HG03354 (cell line): Measurements from ENCODE around the gene MICAL2.

Experiments
- ATAC-seq: cut with Tn5 transposase; IDR thresholded peaks from one replicate; pipeline ENCODE4 v1.9.1; 2021; ENCODE audit warnings: mild to moderate bottlenecking; ENCODE audit not compliant: unreplicated experiment, poor library complexity, severe bottlenecking

The MICAL2 gene

DNA sequence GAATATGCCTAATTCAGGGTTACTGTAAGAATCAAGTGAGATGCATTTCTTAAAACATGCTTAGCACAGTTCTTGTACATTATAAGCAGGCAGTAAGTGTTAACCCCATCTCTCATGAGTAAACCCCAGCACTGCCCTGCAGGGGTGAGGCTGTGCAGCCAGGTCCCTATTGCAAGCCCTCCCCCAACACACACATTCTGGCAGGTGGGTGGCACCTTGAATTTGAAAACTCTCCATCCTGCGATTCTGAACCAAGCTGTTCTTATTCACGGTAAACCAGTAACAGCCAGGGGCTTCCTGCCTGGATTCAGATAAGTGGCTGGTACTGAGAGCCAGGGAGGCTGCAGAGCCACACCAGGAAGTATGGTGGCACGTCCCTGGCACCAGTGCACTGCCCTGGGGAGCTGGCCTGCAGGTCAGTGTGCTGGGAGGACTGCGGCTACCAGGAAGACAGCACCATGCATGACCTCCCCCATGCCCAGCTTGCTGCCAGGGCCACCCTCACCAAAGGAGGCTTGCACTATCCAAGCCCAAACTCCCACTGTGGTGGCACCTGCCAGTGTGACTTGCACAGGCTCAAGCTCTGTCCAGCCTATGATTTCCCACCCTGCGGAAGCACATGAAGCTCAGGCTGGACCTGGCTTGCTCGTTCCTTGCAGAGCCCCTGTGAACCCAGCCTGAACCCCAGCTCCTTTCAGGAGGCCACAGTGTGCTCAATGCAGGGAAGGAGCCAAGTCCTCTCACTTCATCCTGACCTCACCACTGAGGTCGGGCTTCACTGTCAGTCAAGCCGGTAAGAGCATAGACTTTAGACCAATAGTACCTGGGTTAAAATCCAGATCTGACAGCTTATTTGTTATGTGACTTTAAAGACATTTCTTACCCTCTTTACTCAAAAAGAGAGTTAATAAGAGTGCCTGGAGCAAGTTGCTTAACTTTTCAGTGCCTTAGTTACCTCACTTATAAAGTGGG, 88.1 kb downstream of the MICAL2 start:
- ATAC-seq, result no peak

DNA sequence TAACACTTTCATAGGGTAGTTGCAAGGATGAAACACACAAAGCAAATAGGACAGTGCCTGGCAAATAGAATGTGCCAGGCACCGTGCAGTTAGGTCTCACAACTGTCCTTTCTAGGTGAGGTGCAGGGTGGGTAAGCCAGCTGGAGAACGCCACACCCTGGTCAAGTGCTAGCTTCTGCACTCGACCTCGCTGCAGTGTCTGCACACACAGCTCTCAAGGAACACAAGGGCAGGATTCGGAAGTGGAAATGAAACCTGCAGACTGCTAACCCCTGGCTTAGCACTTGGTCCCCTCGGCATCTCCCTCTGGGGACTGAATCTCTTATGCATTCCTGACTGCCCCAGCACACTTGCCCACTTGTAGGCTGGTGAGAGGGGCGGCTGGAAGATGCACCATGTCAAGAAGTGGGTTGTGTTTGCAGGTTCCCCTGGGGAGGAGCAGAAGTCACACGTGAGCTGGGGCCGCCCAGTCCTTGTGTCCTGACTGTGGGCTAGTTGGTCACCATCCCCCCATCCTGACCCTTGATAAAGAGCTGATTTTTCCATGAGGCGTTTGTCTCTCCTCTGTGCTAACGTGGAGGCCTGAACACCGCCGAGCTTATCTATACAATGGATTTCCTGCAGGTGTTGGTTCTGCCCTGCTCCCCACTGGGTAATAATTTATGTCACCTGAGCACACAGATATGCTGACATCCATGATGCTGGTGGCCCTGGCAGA, 89.0 kb downstream of the MICAL2 start:
- no peak for ATAC-seq

DNA sequence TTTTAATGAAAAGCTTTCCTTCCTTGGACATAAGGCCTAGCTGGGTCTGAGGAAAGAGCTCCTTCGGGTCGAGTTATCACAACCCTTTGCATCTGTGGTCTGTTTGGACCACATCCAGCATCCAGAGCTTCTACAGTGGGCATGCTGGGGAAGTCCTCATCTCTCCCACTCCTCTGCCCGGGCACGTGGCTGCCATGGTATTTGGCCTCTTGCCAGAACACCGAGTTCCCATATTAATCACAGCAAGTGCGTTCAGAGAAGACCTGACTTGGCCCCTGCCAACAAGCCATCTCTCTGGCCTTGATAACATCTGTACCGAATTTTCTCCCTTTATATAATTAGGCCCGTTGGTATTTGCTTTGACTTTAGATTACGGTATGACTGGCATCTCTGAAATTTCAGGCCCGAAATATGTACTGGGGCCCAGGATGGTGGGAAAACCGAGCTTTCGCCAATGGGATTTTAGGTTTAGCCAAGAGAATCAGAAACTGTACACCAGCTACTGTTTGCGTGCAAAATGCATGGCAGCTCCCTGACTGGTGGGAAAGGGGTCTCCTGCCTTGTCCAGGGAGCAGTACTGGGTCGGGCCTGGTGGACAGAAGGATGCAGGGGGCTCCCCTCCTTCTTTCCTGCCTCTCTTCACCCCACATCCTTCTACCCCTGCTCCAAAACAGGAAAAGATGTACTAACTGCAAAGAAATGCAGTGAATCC, 90.0 kb downstream of the MICAL2 start:
- no peak for ATAC-seq

DNA sequence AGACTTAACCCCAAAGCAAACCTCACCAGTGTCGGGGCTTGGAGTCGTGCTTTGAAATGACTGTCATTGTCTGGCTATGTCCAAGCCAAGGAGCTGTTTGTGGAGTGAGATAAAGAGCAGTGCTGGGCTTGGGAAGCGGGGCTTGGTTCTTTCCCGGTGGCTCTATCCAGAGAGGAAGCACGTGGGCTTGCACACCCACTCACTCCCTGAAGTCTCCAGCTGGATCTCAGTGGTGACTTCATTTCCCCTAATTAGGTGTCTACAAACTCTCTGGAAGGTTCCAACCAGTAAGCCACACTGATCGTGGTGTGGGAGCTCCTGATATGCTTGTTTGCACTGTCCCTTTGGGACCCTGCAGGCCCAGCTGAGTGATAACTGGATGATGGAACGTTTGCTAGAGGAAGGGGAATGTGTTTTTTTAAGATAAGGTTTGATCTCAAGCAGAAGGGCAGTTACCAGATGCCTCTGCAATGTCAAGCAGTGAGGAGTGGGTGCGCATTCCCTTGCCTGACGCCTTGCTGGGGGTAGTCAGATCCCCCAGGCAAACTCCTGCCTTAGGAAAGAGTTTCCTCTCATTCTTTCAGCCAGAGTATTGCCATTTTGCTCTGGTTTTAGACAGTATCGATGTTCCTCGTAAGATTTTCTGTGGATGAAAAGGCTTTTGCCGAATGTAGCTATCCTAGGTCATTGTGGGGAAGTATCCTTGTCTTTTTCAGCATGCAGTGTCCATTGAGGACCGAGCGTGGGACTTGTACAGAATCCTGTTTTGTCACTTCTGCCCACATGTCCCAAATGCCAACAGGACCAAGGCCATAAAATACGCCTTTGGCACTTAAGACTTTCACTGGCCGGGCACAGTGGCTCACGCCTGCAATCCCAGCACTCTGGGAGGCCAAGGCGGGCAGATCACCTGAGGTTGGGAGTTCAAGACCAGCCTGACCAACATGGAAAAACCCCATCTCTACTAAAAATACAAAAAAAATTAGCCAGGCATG, 90.9 kb downstream of the MICAL2 start:
- ATAC-seq, result no peak

DNA sequence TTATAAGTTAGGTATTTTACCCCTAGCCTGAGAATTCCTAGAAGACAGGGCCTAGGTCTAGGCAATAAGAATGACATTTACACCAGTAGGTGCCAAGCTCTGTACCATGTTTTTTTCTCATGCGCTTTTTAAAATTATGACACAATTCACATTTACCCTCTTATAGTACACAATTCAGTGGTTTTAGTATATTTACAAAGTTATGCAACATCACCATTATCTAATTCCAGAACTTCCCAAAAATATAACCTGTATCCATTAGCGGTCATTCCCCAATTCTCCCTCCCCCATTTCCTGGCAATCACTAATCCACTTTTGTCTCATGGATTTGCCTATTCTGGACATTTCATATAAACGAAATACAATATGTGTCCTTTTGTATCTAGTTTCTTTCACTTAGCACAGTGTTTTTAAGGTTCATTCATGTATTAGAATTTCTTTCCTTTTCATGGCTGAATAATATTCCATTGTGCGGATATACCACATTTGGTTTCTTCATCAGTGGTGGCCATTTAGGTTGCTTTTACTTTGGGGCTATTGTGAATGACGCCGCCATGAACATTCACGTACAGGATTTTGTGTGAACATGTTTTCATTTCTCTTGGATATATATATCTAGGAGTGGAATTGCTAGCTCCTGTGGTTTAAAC, 92.4 kb downstream of the MICAL2 start:
- ATAC-seq, result no peak

DNA sequence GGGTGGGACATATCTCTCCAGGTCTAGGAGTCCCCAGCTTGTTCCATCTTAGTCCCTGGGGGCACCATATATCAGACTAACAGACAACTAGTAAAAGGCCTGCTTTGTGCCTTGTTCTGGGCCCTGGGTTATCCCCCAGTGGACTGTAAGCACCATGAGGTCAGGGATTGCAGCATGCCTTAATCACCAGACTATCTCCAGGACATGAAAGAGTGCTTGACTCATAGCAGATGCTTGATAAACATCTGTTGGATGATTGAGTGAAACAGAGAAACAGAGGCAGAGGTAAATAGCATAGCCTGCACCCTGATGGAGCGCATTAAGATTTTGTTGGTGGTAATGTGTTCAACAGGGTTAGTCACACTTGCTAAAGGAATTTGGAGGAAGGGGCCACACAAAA, 94.1 kb downstream of the MICAL2 start:
- no peak for ATAC-seq

DNA sequence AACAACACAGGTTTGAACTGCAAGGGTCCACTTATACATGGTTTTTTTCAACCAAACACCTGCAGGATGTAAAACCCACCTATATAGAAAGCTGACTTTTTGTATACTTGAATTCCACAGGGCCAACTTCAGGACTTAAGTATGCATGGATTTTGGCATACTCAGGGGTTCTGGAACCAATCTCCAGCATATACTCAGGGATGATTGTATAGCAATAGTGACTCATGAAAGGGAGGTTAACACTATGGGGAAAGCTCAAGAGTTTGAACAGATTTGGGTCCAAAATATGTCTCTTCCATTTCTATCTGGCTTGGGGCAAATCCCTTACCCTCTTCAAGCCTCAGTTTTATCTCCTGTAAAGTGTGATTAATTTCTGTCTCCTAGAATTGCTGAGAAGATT, 94.9 kb downstream of the MICAL2 start:
- ATAC-seq, result no peak

DNA sequence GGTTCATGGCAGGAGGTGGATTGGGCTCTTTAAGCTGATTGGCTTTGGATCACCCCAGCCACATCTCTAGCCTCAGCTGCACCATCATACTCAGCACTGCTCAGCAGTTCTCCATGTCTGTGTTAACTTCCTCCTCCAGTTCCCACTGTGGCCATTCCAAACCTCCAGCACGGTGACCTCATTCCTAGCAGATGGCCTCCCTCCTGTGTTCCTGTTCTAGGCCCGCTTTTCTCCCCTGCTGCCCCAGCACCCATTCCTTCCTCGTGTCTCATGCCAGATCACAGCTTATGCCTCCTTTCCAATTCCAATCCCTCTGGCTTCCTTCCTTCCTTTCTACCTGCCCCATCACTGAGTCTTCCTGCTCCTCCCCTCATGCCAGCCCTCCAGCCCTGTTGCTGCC, 96.1 kb downstream of the MICAL2 start:
- no peak for ATAC-seq

DNA sequence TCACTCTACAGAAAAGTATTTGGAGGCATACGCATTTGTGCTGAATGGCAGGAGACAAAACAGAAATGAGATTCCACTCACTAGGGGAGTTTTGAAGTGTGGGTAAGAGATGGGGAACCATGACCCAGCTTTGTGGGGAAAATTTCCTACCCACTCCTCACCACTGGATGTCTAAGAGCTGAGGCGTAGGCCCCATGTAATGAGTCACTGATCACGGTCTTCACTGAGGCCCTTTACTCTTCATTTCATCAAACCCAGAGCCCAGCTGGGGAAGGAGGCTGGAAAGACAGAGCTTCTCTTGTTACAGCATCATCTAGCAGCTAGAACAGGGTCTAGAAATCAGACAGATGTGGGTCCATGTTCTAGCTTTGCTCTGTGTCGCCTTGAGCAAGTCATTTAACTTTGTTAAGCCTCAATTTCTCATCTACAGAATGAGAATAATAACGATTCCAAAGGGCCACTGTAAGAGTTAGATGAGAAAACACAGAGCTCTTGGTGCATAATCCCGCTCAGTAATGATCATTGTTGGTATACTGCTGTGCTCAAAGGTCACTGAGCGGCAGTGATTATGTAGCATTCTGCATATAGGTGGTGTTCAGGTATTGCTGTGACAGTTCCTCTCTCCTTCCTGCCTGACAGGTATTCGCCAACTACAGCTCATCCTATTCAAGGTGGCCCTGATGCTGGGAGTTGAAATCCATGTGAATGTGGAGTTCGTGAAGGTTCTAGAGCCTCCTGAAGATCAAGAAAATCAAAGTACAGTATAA, 97.2 kb downstream of the MICAL2 start:
- ATAC-seq, result no peak

DNA sequence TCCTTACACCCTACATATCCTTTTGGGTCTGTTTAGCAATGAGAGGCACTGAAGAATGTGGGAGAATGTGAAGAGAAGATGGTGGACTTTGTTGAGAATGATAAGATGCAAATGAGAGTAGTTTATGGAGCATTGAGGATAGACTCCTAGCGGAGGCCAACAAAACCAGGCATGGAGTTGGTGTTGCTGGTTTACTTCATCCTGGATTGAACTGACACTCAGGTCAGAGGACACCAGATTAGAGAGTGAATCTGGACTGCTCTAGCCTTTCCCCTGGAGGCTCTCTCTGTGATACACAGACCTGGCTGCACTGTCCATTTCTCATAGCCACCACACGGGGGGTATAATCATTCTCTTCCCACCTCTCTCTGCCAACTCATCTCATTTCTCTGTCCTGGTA, 98.7 kb downstream of the MICAL2 start:
- no peak for ATAC-seq

DNA sequence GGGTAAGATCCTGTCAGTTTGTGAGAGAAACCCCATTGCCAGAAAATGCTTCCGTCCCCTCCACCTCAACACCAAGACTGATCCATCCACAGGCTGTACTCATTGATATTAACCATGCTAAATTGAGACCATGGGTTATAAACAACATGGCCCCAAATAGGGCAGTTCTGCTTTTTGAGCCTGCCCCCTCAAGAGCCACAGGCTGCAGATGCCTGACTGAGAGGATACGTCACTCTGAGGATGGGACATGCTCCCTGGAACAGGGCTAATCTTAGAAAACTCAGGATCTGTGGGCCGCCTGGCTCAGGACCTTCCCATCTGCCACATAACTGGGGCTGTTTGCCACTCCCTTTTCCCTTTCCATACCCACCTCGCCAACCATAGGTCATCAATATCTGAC, 99.8 kb downstream of the MICAL2 start:
- ATAC-seq, result no peak

DNA sequence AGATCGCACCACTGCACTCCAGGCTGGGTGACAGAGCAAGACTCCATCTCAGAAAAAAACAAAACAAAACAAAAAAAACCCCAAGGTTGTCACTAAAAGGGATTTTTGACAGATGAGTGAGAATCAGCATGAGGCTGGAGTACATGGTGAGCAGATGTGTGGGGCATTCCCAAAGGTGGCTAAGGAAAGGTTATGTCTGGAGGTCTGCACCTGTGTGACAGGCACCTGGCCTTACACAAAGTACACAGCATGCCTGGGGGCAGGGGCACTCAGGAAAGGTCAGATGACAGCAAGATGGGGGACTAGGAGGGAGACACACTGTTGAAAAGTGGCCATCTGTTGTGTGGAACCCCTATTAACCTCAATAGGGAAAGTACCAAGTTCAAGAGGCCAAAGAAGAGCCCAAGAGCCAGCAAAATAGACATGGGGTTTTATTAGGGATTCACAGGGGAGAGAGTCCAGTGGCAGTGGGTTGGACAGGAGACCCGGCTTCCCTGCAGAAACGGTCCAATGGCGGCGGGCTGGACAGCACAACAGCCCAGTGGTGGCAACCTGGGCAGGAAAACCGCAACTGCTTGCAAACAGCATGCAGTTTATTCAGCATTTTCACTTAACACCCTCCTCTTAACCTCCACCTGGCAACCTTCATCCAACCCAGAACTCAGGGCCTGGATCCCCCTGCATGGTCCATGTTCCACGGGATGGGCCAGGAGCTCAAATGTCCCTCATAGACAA, 101.1 kb downstream of the MICAL2 start:
- no peak for ATAC-seq

DNA sequence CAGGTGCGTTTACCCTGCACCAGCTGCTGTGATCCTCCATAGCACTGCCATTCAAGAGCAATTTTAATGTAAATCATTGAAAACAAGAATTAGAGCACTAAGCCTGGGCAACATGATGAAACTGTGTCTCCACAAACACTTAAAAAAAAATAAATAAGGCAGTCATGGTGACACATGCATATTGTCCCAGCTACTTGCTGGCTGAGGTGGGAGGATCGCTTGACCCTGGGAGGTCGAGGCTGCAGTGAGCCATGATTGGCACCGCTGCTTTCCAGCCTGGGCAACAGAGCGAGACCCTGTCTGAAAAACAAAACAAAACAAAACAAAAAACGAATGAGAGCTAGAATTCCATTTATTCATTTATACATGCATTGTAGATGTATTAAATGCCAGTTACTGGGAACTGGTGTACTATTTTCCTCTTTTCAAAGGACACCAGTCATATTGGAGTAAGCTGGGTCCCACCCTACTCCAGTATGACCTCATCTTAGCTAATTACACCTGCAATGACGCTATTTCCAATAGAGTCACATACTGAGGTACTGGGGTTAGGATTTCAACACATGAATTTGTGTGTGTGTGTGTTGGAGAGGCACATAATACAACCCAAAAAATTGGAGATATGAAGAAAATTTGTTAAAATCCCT, 101.9 kb downstream of the MICAL2 start:
- ATAC-seq, result no peak

DNA sequence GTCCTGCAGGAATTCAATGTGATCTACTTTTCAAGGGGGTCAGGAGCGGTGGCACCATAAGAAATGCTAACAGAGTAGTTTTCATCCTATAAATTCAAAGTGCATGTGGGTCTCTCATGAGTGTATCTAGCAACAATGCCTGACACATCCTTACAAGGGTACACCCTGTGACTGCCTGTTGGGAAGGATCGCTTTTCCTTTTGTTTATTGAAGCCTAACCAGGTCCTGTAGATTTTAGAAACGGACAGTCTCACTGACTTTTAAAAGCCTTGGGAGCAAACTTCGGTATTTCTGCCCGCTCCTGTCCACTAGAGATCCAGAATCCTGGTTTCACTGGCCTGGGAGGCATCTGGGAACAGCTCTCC, 102.4 kb downstream of the MICAL2 start:
- no peak for ATAC-seq

DNA sequence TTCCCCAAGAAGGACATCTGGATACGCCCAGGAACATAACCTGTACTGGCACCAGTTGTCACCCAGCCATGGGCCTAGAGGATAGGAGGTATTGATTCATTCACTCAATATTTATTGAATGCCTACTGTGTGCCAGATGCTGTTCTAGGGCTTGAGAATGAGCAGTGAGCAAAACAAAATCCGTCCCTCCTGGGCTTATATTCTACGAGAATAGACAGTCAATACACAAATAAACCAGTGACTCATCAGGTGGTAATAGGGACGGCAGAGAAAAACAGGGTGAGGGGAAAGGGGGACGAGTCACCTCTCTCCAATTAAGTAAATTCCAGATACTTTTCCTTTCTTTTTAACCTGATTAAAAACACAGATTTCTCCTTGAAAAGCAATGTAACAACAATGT, 103.5 kb downstream of the MICAL2 start:
- ATAC-seq, result no peak

DNA sequence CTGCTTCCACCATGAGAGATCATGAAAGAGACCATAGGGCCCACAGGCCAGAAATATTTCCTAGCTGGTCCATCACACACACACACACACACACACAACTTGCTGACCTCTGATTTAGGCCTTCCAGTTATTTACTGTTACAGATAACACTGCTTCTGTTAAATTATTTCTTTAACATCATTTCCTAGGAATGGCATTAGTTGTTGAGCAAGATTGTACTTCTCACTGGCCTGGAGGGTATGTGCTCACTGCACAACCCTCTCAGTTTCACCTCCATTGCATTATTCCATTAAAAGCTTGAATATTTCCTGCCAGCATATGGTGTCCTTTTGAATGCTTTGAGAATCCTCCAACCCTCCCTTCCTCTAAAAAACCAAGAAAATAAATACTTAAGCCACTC, 104.4 kb downstream of the MICAL2 start:
- ATAC-seq, result no peak

DNA sequence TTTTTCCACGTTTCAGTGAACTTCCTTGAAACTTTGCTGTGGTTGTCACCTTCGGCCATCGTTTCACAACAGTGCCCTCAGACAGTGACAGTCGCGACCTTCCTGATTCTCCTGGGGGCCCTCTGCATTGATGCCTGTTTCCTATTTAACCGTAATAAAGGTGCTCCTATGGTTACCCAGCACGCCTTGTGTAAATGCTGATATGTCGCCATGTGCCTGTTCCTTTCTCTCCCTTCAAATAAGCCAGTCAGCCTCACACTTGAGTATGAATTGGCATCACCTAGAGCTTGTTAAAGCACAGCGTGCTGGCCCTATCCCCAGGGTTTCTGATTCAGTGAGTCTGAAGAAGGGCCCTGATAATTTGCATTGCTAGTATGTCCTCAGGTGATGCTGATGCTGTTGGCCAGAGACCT, 104.8 kb downstream of the MICAL2 start:
- no peak for ATAC-seq
